Measurements from ENCODE around the gene RBFOX1.

- TF ChIP-seq POLR2AphosphoS5 (IDR thresholded peaks at IDR 0.05; ENCODE audit: borderline replicate concordance, low read depth, low read length) (no peak), EZH2 (IDR thresholded peaks at IDR 0.05) (no peak), FOXP2 (optimal IDR thresholded peaks at IDR 0.05; ENCODE audit: control extremely low read depth, extremely low read length, insufficient read depth) (no peak)
Observed at GRCh38 chr16:7344830-7345780, 12.5 kb downstream of the RBFOX1 start.
